GM19467 (cell line): ENCODE results near the gene CIB4.

Experiments used
- ATAC-seq: cut with Tn5 transposase; IDR thresholded peaks from one replicate; pipeline ENCODE4 v1.9.1; 2021; ENCODE audit warnings: mild to moderate bottlenecking, moderate library complexity; ENCODE audit not compliant: unreplicated experiment

CIB4 gene

GRCh38 chr2:26644188-26644835 lies 3.1 kb upstream of the CIB4 start:
- no peak for ATAC-seq

GRCh38 chr2:26642429-26642828 lies 1.3 kb upstream of the CIB4 start:
- ATAC-seq = no peak

- no peak for ATAC-seq
Measured at GRCh38 chr2:26640331-26640745, 828 bp downstream of the CIB4 start.

- ATAC-seq = no peak
Measured at GRCh38 chr2:26639685-26640243, 1.4 kb downstream of the CIB4 start.

GRCh38 chr2:26637811-26638310 lies 3.3 kb downstream of the CIB4 start:
- no peak for ATAC-seq

GRCh38 chr2:26636935-26637334 lies 4.2 kb downstream of the CIB4 start:
- ATAC-seq = no peak

- no peak for ATAC-seq
Measured at GRCh38 chr2:26635401-26635800, 5.8 kb downstream of the CIB4 start.

GRCh38 chr2:26634636-26635230 lies 6.4 kb downstream of the CIB4 start:
- no peak for ATAC-seq

- no peak for ATAC-seq
Measured at GRCh38 chr2:26633993-26634595, 7.1 kb downstream of the CIB4 start.

GRCh38 chr2:26633351-26633945 lies 7.7 kb downstream of the CIB4 start:
- ATAC-seq = no peak

- ATAC-seq = no peak
Measured at GRCh38 chr2:26632624-26633185, 8.5 kb downstream of the CIB4 start.

- no peak for ATAC-seq
Measured at GRCh38 chr2:26631401-26632170, 9.6 kb downstream of the CIB4 start.

GRCh38 chr2:26630669-26631360 lies 10.4 kb downstream of the CIB4 start:
- no peak for ATAC-seq

- no peak for ATAC-seq
Measured at GRCh38 chr2:26630235-26630634, 10.9 kb downstream of the CIB4 start.

- no peak for ATAC-seq
Measured at GRCh38 chr2:26629751-26630150, 11.4 kb downstream of the CIB4 start.

- ATAC-seq = no peak
Measured at GRCh38 chr2:26629346-26629630, 11.9 kb downstream of the CIB4 start.

- no peak for ATAC-seq
Measured at GRCh38 chr2:26628561-26629345, 12.4 kb downstream of the CIB4 start.

GRCh38 chr2:26627350-26628105 lies 13.6 kb downstream of the CIB4 start:
- ATAC-seq = no peak

GRCh38 chr2:26626606-26627005 lies 14.6 kb downstream of the CIB4 start:
- no peak for ATAC-seq
